GM19025 (cell line): ENCODE measurements around the gene BCL11B.
A peak's percentile ranks its signal among the peaks of the same experiment; 100 is the strongest.

ENCODE experiments used
- ATAC-seq: cut with Tn5 transposase; IDR thresholded peaks from one replicate; pipeline ENCODE4 v1.9.1; 2021; ENCODE audit warnings: mild to moderate bottlenecking, low read depth, moderate library complexity; ENCODE audit not compliant: unreplicated experiment

Gene BCL11B

GRCh38 chr14:99287269-99287942, 15.4 kb upstream of the BCL11B start:
- peak; percentile 54 for ATAC-seq

DNA sequence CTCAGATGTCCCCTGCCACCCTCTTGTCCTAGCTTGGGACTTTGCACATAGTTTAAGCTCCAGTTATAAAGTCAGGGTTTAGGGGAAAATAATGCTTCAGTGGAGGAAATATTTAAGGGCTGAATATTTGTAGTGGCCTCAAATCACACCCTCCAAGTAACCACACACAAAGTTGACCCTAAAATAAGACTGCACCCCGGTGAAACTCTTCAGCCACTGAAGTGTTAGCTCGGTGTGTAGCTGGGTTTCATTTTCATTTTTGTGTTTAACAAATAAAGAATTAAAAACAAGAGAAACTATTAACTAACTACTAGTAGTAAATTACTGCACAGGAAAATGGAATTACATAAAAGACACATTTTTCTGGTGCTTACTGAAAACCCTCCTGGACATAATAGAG, 14.8 kb upstream of the BCL11B start:
- peak; percentile 45 for ATAC-seq

DNA sequence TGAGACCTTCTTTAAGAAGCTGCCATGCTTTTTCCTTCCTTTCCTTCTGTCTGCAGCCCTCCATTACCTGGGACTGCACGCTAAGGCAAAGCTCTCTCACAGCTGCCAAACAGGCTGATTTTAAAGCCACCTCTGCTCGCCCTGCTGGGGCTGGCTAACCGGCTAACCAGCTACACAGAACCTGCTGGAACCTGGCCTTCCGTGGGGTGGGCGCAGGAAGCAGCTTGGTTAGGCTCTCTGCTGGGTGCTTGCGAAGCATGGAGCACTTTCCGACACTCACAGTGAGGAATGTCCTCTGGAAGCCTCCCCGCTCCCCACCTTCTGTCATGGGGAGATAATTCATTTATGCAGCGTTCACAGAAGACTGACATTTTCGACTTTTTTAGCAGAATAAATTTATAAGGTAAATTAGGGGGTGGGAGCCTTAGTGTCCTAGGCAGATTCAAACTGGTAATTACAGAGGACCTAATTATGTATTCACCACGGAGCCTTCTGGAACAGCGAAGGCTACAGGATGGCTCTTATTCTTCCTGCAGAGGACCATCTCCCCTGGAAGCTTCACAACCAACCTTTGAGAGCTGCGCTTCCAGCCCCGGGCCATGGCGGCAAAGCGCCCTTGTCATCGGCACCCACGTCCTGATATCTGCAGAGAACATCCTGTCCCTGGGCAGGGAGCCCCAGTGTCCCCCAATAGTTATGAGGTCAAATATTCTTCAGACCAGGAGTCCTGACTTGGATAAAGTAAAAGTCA, 12.4 kb upstream of the BCL11B start:
- no peak for ATAC-seq

GRCh38 chr14:99282261-99283050, 10.5 kb upstream of the BCL11B start:
- ATAC-seq: no peak

GRCh38 chr14:99281396-99281795, 9.4 kb upstream of the BCL11B start:
- ATAC-seq: no peak

- ATAC-seq: no peak
Measured at GRCh38 chr14:99280852-99281251, 8.9 kb upstream of the BCL11B start.

DNA sequence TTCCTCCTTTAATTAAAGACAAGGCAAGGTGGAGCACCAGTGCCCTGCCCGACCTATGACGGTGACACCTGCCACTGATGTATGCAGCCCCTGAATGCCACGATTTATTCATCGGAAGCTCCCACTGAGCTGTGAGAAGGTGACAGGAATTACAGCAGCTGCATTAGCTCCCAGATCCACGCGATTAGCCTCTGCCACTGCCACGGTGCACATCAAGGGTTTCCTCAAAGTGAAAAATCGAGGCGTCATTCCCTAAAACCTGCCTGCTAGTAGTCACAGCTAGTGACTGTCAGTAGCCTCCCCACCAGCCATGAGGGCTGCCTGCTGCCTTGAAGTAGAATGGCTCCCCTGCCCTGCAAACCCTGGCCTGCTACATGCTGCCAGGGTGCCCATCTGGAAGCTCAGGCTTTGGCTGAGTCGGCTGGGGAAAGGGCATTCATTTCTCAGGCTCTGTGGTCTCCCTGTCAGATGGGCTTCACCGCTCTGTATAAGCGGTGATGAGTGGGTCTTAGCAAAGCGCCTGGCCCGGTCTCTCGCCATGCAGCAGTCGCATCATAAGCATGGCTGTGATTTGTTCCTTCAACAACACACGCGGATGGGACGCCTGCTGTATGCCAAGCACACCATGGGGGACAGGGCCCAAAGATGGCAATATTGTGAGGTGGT, 8.2 kb upstream of the BCL11B start:
- no peak for ATAC-seq

GRCh38 chr14:99278836-99279235, 6.8 kb upstream of the BCL11B start:
- ATAC-seq: no peak

- no peak for ATAC-seq
Measured at GRCh38 chr14:99277530-99277929, 5.5 kb upstream of the BCL11B start.

GRCh38 chr14:99276482-99276881, 4.5 kb upstream of the BCL11B start:
- no peak for ATAC-seq

- ATAC-seq: no peak
Measured at GRCh38 chr14:99275222-99275584, 3.2 kb upstream of the BCL11B start.

GRCh38 chr14:99274346-99275221, 2.6 kb upstream of the BCL11B start:
- no peak for ATAC-seq

- no peak for ATAC-seq
Measured at GRCh38 chr14:99273766-99274345, 1.9 kb upstream of the BCL11B start.

- no peak for ATAC-seq
Measured at GRCh38 chr14:99272899-99273765, 1.1 kb upstream of the BCL11B start.

DNA sequence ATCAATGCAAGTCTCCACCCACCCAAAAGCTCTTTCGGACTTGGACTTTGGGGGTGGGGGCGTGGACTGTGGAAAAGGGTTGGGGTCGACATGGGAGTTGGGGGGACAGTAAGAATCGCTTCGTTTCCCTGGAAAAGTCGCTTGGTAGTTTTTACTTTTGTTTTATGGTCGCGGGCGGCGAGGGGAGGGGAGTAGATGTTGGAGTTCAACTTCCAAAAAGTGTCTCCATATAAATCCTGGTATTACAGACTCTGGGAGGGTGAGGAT, 568 bp upstream of the BCL11B start:
- ATAC-seq: no peak

DNA sequence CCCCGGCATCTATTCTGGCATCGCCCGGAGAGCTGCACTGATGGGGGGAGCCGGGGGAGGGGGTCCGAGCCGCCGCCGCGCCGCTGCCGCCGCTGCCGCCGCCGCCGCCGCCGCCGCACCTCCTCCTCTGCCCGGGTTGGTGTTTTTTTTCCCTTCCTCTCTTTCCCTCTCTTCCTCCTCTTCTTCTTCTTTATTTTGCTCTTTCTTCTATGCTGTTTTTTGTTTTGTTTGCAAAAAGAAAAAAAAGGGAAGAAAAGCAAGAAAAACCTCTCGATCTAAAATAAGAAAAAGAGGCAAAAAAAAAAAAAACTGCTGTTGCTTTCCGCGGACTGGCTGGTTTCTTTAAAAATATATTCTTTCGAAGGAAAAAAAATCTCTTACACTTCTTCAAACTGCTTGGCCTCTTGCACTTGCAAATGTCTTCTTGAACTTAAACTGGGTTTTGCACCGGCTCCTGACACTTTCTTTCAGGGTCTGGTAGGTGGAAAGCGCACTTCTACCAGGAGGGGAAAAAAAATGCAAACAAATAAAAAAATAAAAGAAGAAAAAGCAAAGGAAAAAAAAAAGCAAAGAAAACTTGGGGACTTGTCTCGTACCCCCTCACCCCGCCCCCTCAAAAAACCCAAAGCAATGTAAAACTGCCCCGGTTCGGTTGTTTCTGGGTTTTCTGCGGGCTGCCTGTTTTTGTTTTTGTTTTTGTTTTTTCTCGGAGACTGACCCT, 616 bp downstream of the BCL11B start:
- ATAC-seq: no peak

- ATAC-seq: no peak
Measured at GRCh38 chr14:99270458-99271220, 1.4 kb downstream of the BCL11B start.
